ENCODE data around the gene TMEM150B. TPM values are rescaled to one million over a fixed set of nuclear protein-coding genes. Genes with fewer than 3 reads are reported as not detected.

The TMEM150B gene
- total and polyA plus RNA-seq, 2 of the 13 experiments (the other 11 are each of a cell fraction or from before 2014, with no cell fraction given) = 1.3 to 1.8 TPM

GRCh38 chr19:55333870-55334269 lies 8.7 kb upstream of the TMEM150B start (continued):
- no peak for TF ChIP-seq FOXM1 (CRISPR knock-in tag; IDR thresholded peaks at IDR 0.05)
- no peak for TF ChIP-seq ELF1 (CRISPR knock-in tag; IDR thresholded peaks at IDR 0.05)
- no peak for TF ChIP-seq SRSF9 (IDR thresholded peaks at IDR 0.05; ENCODE audit: borderline replicate concordance, insufficient read depth, low read depth, low read length, poor library complexity, severe bottlenecking)
- no peak for TF ChIP-seq ZNF326 (CRISPR knock-in tag; IDR thresholded peaks at IDR 0.05; ENCODE audit: borderline replicate concordance)
- no peak for TF ChIP-seq HES4 (CRISPR knock-in tag; IDR thresholded peaks at IDR 0.05; ENCODE audit: borderline replicate concordance)
- TF ChIP-seq FOXJ3 (CRISPR knock-in tag; IDR thresholded peaks at IDR 0.05; ENCODE audit: borderline replicate concordance) = no peak
- no peak for TF ChIP-seq U2AF1 (optimal IDR thresholded peaks at IDR 0.05; ENCODE audit: low read depth, low read length)
- peak; percentile 72 for TF ChIP-seq POLR2AphosphoS5 (IDR thresholded peaks at IDR 0.05; ENCODE audit: low read depth, low read length)
- no peak for TF ChIP-seq RFX3 (CRISPR knock-in tag; IDR thresholded peaks at IDR 0.05)
- no peak for TF ChIP-seq PLRG1 (conservative IDR thresholded peaks at IDR 0.05)
- TF ChIP-seq ZNF724P (CRISPR knock-in tag; IDR thresholded peaks at IDR 0.05; ENCODE audit: borderline replicate concordance) = no peak
- TF ChIP-seq RARA (CRISPR knock-in tag; IDR thresholded peaks at IDR 0.05) = peak; percentile 57; the same call in 1 of the 2 replicates
- no peak for TF ChIP-seq KMT2B (CRISPR knock-in tag; IDR thresholded peaks at IDR 0.05)
- TF ChIP-seq ZSCAN30 (CRISPR knock-in tag; IDR thresholded peaks at IDR 0.05) = 0 out of 2 replicates have a peak, but pooled peaks have one; percentile 29
- TF ChIP-seq ZFP62 (CRISPR knock-in tag; IDR thresholded peaks at IDR 0.05) = no peak
- TF ChIP-seq CEBPB (IDR thresholded peaks at IDR 0.05; ENCODE audit: borderline replicate concordance, low read depth, low read length) = peak; percentile 88
- TF ChIP-seq SP140L (CRISPR knock-in tag; IDR thresholded peaks at IDR 0.05; ENCODE audit: borderline replicate concordance) = no peak
- peak; percentile 81; the same call in 1 of the 2 replicates for TF ChIP-seq NCOR1 (IDR thresholded peaks at IDR 0.05; ENCODE audit: borderline replicate concordance, low read length)
- TF ChIP-seq, protein P1, sequence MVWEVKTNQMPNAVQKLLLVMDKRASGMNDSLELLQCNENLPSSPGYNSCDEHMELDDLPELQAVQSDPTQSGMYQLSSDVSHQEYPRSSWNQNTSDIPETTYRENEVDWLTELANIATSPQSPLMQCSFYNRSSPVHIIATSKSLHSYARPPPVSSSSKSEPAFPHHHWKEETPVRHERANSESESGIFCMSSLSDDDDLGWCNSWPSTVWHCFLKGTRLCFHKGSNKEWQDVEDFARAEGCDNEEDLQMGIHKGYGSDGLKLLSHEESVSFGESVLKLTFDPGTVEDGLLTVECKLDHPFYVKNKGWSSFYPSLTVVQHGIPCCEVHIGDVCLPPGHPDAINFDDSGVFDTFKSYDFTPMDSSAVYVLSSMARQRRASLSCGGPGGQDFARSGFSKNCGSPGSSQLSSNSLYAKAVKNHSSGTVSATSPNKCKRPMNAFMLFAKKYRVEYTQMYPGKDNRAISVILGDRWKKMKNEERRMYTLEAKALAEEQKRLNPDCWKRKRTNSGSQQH (CRISPR knock-in tag; IDR thresholded peaks at IDR 0.05; ENCODE audit: low read depth) = no peak
- TF ChIP-seq ZNF362 (CRISPR knock-in tag; IDR thresholded peaks at IDR 0.05; ENCODE audit: borderline replicate concordance) = no peak
- TF ChIP-seq, protein P2, sequence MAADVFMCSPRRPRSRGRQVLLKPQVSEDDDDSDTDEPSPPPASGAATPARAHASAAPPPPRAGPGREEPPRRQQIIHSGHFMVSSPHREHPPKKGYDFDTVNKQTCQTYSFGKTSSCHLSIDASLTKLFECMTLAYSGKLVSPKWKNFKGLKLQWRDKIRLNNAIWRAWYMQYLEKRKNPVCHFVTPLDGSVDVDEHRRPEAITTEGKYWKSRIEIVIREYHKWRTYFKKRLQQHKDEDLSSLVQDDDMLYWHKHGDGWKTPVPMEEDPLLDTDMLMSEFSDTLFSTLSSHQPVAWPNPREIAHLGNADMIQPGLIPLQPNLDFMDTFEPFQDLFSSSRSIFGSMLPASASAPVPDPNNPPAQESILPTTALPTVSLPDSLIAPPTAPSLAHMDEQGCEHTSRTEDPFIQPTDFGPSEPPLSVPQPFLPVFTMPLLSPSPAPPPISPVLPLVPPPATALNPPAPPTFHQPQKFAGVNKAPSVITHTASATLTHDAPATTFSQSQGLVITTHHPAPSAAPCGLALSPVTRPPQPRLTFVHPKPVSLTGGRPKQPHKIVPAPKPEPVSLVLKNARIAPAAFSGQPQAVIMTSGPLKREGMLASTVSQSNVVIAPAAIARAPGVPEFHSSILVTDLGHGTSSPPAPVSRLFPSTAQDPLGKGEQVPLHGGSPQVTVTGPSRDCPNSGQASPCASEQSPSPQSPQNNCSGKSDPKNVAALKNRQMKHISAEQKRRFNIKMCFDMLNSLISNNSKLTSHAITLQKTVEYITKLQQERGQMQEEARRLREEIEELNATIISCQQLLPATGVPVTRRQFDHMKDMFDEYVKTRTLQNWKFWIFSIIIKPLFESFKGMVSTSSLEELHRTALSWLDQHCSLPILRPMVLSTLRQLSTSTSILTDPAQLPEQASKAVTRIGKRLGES (CRISPR knock-in tag; IDR thresholded peaks at IDR 0.05; ENCODE audit: borderline replicate concordance) = no peak
- 0 out of 2 replicates have a peak, but pooled peaks have one; percentile 62 for TF ChIP-seq ZNF430 (CRISPR knock-in tag; IDR thresholded peaks at IDR 0.05)
- 0 out of 2 replicates have a peak, but pooled peaks have one; percentile 31 for TF ChIP-seq ZNF431 (CRISPR knock-in tag; IDR thresholded peaks at IDR 0.05; ENCODE audit: borderline replicate concordance, low read depth)
- TF ChIP-seq PRMT3 (CRISPR knock-in tag; IDR thresholded peaks at IDR 0.05; ENCODE audit: borderline replicate concordance, low read depth) = no peak

Data from HepG2 (cell line).